Measurements from ENCODE around the gene TLL2.
A peak's percentile ranks its signal among the peaks of the same experiment; 100 is the strongest.
"Not testable (repeated sequence)": the region's sequence is repeated elsewhere in the genome, so short reads cannot be mapped to it uniquely, and the experiment has no call there.

TLL2 gene

GRCh38 chr10:96513698-96514561, at the start of gene TLL2:
TLL2 (minus strand) TSS chr10:96513926; CDS start chr10:96513685, 241 bp downstream.
- peak; percentile 86 for DNase-seq

- DNase-seq, result no peak
Observed at GRCh38 chr10:96560966-96561887, 47.5 kb upstream of the TLL2 start.

- DNase-seq, result no peak
Observed at GRCh38 chr10:96560489-96560888, 46.8 kb upstream of the TLL2 start.

GRCh38 chr10:96556003-96556402, 42.3 kb upstream of the TLL2 start:
- peak; percentile 25 for DNase-seq

GRCh38 chr10:96555330-96555729, 41.6 kb upstream of the TLL2 start:
- no peak for DNase-seq

GRCh38 chr10:96548589-96548988, 34.9 kb upstream of the TLL2 start:
- peak; percentile 47 for DNase-seq

GRCh38 chr10:96545558-96545957, 31.8 kb upstream of the TLL2 start:
- DNase-seq, result not testable (repeated sequence)

GRCh38 chr10:96541921-96542320, 28.2 kb upstream of the TLL2 start:
- no peak for DNase-seq

GRCh38 chr10:96540240-96540639, 26.5 kb upstream of the TLL2 start:
- DNase-seq, result no peak

GRCh38 chr10:96538683-96539082, 25.0 kb upstream of the TLL2 start:
- DNase-seq, result no peak

- DNase-seq, result no peak
Observed at GRCh38 chr10:96536129-96536528, 22.4 kb upstream of the TLL2 start.

GRCh38 chr10:96532523-96532922, 18.8 kb upstream of the TLL2 start:
- DNase-seq, result no peak

GRCh38 chr10:96529634-96530279, 16.0 kb upstream of the TLL2 start:
- DNase-seq, result no peak

GRCh38 chr10:96524741-96525140, 11.0 kb upstream of the TLL2 start:
- no peak for DNase-seq

GRCh38 chr10:96517284-96517683, 3.6 kb upstream of the TLL2 start:
- no peak for DNase-seq

GRCh38 chr10:96516337-96516736, 2.6 kb upstream of the TLL2 start:
- no peak for DNase-seq

GRCh38 chr10:96513305-96513697, 425 bp downstream of the TLL2 start:
- DNase-seq, result no peak

- peak; percentile 16 for DNase-seq
Observed at GRCh38 chr10:96512524-96513304, 1.0 kb downstream of the TLL2 start.

GRCh38 chr10:96511044-96511945, 2.4 kb downstream of the TLL2 start:
- DNase-seq, result peak; percentile 82

- DNase-seq, result no peak
Observed at GRCh38 chr10:96509017-96509641, 4.6 kb downstream of the TLL2 start.

- DNase-seq, result no peak
Observed at GRCh38 chr10:96507044-96507443, 6.7 kb downstream of the TLL2 start.
